Stimulated activated CD8-positive, alpha-beta memory T cell treated with anti-CD3 and anti-CD28 coated beads, Interleukin-7, amount 100 ng/mL, for 1 hour (primary cell): ENCODE results near the gene KLF7.

Source experiments
- DNase-seq, 2 donors: peaks; one replicate each; pipeline ENCODE4 v3.0.0-alpha.2; 2020; ENCODE audit warnings: low read depth in 2 of 2

Gene KLF7

GRCh38 chr2:207165121-207166038 lies at the start of gene KLF7:
KLF7 (minus strand) TSS chr2:207165948; CDS start chr2:207165568, 380 bp downstream.
- DNase-seq: no peak

- DNase-seq: no peak
Measured at GRCh38 chr2:207215308-207215707, 49.6 kb upstream of the KLF7 start.

- DNase-seq: no peak
Measured at GRCh38 chr2:207214446-207214845, 48.7 kb upstream of the KLF7 start.

- DNase-seq: no peak
Measured at GRCh38 chr2:207206011-207206410, 40.3 kb upstream of the KLF7 start.

- DNase-seq: no peak
Measured at GRCh38 chr2:207205173-207205957, 39.6 kb upstream of the KLF7 start.

GRCh38 chr2:207203056-207203455 lies 37.3 kb upstream of the KLF7 start:
- no peak for DNase-seq

GRCh38 chr2:207202645-207203044 lies 36.9 kb upstream of the KLF7 start:
- no peak for DNase-seq

GRCh38 chr2:207201416-207201815 lies 35.7 kb upstream of the KLF7 start:
- DNase-seq: no peak

- DNase-seq: no peak
Measured at GRCh38 chr2:207200136-207200535, 34.4 kb upstream of the KLF7 start.

- DNase-seq: no peak
Measured at GRCh38 chr2:207194028-207194427, 28.3 kb upstream of the KLF7 start.

- no peak for DNase-seq
Measured at GRCh38 chr2:207188626-207189419, 23.1 kb upstream of the KLF7 start.

GRCh38 chr2:207185372-207185771 lies 19.6 kb upstream of the KLF7 start:
- no peak for DNase-seq

GRCh38 chr2:207184768-207185167 lies 19.0 kb upstream of the KLF7 start:
- DNase-seq: no peak

- DNase-seq: no peak
Measured at GRCh38 chr2:207184348-207184747, 18.6 kb upstream of the KLF7 start.

GRCh38 chr2:207183506-207183905 lies 17.8 kb upstream of the KLF7 start:
- no peak for DNase-seq

GRCh38 chr2:207182911-207183310 lies 17.2 kb upstream of the KLF7 start:
- no peak for DNase-seq

GRCh38 chr2:207181526-207182274 lies 16.0 kb upstream of the KLF7 start:
- DNase-seq: no peak

- no peak for DNase-seq
Measured at GRCh38 chr2:207180741-207181140, 15.0 kb upstream of the KLF7 start.

GRCh38 chr2:207176247-207176646 lies 10.5 kb upstream of the KLF7 start:
- DNase-seq: no peak

GRCh38 chr2:207173641-207174040 lies 7.9 kb upstream of the KLF7 start:
- DNase-seq: no peak
